ENCODE measurements around the gene AFMID.
"Not testable (repeated sequence)": the region's sequence is repeated elsewhere in the genome, so short reads cannot be mapped to it uniquely, and the experiment has no call there.

The AFMID gene

GRCh38 chr17:78186692-78187595 is at the start of gene AFMID, which contains the start of gene TK1:
TSS of gene AFMID (plus strand) at chr17:78187362. CDS start at chr17:78187371, 9 bp downstream.
TSS of gene TK1 (minus strand) at chr17:78187052. CDS start at chr17:78186994, 58 bp downstream.
- DNase-seq = peak; percentile 79

GRCh38 chr17:78137392-78138203 is 49.6 kb upstream of the AFMID start:
- DNase-seq = no peak

- no peak for DNase-seq
Observed at GRCh38 chr17:78138204-78139060, 48.7 kb upstream of the AFMID start.

- not testable (repeated sequence) for DNase-seq
Observed at GRCh38 chr17:78139861-78140168, 47.3 kb upstream of the AFMID start.

GRCh38 chr17:78140169-78141051 is 46.8 kb upstream of the AFMID start:
- DNase-seq = peak; percentile 87

GRCh38 chr17:78141437-78142118 is 45.6 kb upstream of the AFMID start:
- DNase-seq = no peak

GRCh38 chr17:78142119-78142861 is 44.9 kb upstream of the AFMID start:
- no peak for DNase-seq

GRCh38 chr17:78143214-78144146 is 43.7 kb upstream of the AFMID start:
- DNase-seq = no peak

- no peak for DNase-seq
Observed at GRCh38 chr17:78144147-78144719, 42.9 kb upstream of the AFMID start.

- DNase-seq = no peak
Observed at GRCh38 chr17:78144736-78145641, 42.2 kb upstream of the AFMID start.

GRCh38 chr17:78146471-78146869 is 40.7 kb upstream of the AFMID start:
- DNase-seq = no peak

- no peak for DNase-seq
Observed at GRCh38 chr17:78146881-78147280, 40.3 kb upstream of the AFMID start.

GRCh38 chr17:78147315-78147998 is 39.7 kb upstream of the AFMID start:
- no peak for DNase-seq

- no peak for DNase-seq
Observed at GRCh38 chr17:78148286-78149016, 38.7 kb upstream of the AFMID start.

- DNase-seq = no peak
Observed at GRCh38 chr17:78151514-78152008, 35.6 kb upstream of the AFMID start.
